ENCODE data around the gene ZNF804B. TPM values are rescaled to one million over a fixed set of nuclear protein-coding genes. Genes with fewer than 3 reads are reported as not detected.

Gene ZNF804B
- total and polyA plus RNA-seq, 2 of the 4 experiments (the other 2 are of a cell fraction): not detected

DNA sequence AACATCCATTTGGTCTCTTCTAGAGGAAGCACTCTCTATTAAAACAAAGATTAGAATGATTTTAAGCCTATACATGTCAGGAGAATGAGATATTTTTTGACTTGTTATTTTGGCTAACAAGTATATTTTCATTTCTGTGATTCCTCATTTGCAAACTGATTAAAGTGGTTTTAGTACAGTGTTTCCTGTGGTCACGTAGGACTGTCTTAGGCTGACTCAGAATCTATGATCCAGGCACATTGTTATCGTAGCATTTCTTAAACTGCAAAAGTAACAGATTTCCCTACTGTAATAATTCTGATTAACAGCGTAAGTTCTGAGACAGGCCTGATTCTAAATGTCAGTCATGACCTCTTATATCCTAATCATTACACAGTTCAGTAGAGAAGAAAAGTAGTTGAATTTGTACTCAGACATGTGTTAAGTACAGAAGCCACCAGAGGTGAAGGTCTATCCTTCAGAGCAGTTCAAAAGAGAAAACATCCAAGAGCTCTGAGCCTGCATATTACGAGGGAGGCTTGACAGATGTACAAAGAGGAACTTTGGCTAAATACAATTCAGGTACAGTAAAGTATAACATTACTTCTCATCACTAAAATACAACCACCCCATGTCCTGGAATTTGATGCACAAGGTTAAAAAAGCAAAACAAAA is 160.1 kb downstream of the ZNF804B start:
- no peak overlapping the region for H2AK5ac ChIP-seq (ENCODE audit: low read depth, low read length)
- H2AFZ ChIP-seq (replicated peaks; ENCODE audit: low read length, poor library complexity): no peak overlapping the region
- H3K9ac ChIP-seq (ENCODE audit: low read depth, low read length): no peak overlapping the region
- no peak overlapping the region for H3K56ac ChIP-seq (ENCODE audit: extremely low read depth, insufficient read depth, low read length)
- no peak for DNase-seq
- dilution Hi-C loops (cut with HindIII; ENCODE audit: low sequenced_read_pairs, unreplicated experiment): no loop called here
- no peak overlapping the region for H2AK9ac ChIP-seq (replicated peaks; ENCODE audit: low read depth, low read length, poor library complexity)
- POLR2A ChIA-PET (ENCODE audit: unreplicated experiment): no interaction called here
- whole genome bisulfite sequencing, 2 experiments (ENCODE audit: extremely low coverage in 2 of 2, insufficient read length in 1 of 2): no CpG with 5 or more reads among the region's 4 CpGs
- TF ChIP-seq NFE2L2 (IDR thresholded peaks at IDR 0.05; ENCODE audit: low read depth, low read length): no peak
- BruUV-seq (replicated peaks): no TSS peak
- no peaks in the 10 kb centered on the region for H3K4me1 ChIP-seq (ENCODE audit: control insufficient read depth, insufficient read depth, low read length)
- CTCF ChIA-PET: no interaction called here
- no peak overlapping the region for H3K4me2 ChIP-seq (ENCODE audit: low read depth, low read length)
- no peak overlapping the region for H4K91ac ChIP-seq (ENCODE audit: insufficient read depth, low read depth, low read length)
- H3K4me3 ChIP-seq (ENCODE audit: insufficient read depth, low read depth, low read length): no peak overlapping the region
- H3K18ac ChIP-seq (ENCODE audit: low read depth, low read length): no peak overlapping the region
- H2BK5ac ChIP-seq (ENCODE audit: low read depth, low read length, poor library complexity, severe bottlenecking): no peak overlapping the region
- H4K20me1 ChIP-seq (ENCODE audit: insufficient read depth, low read length): no peaks in the 10 kb centered on the region
- no peak overlapping the region for H2BK120ac ChIP-seq (ENCODE audit: low read depth, low read length)
- H3K27ac ChIP-seq (ENCODE audit: insufficient read depth, low read length): no peak overlapping the region
- no peaks in the 10 kb centered on the region for H3K27me3 ChIP-seq (ENCODE audit: control insufficient read depth, insufficient read depth, low read length)
- no peak overlapping the region for H4K5ac ChIP-seq (ENCODE audit: low read depth, low read length)
- H3K23ac ChIP-seq (ENCODE audit: low read depth, low read length): no peak overlapping the region
- in situ Hi-C loops (cut with MboI; ENCODE audit: low sequenced_read_pairs): no loop called here
- no peak overlapping the region for H2BK15ac ChIP-seq (ENCODE audit: low read depth, low read length)
- ATAC-seq (ENCODE audit: low read depth): no peak
- no peaks in the 10 kb centered on the region for H3K79me1 ChIP-seq (ENCODE audit: low read depth in 1 of 2, low read length in 2 of 2)
- no peaks in the 10 kb centered on the region for H3K9me3 ChIP-seq (ENCODE audit: control insufficient read depth, insufficient read depth, low read length)
- H3K9me1 ChIP-seq (ENCODE audit: insufficient read depth, low read length): no peaks in the 10 kb centered on the region
- H3K4ac ChIP-seq (ENCODE audit: low read depth, low read length): no peak overlapping the region
- intact Hi-C loops (cut with micrococcal nuclease): no loop called here
- no peak overlapping the region for H3K14ac ChIP-seq (replicated peaks; ENCODE audit: low read depth, low read length)
- H4K8ac ChIP-seq (ENCODE audit: low read depth in 2 of 2, low read length in 2 of 2): no peak overlapping the region
- H3K36me3 ChIP-seq (ENCODE audit: control insufficient read depth, insufficient read depth, low read length): no peaks in the 10 kb centered on the region
- H2BK20ac ChIP-seq (ENCODE audit: low read depth, low read length): no peak overlapping the region
